NT2/D1 (cell line): ENCODE measurements around the gene GABRR2.

Experiments
- SUZ12 ChIP-seq: IDR thresholded peaks from 2 replicates; pipeline ENCODE4 v1.6.1; 2011; ENCODE audit not compliant: insufficient read length, insufficient read depth; ENCODE audit errors: extremely low read depth
- YY1 ChIP-seq: IDR thresholded peaks from 2 replicates; pipeline ENCODE4 v1.6.1; 2011; ENCODE audit not compliant: insufficient read length, insufficient read depth

DNA sequence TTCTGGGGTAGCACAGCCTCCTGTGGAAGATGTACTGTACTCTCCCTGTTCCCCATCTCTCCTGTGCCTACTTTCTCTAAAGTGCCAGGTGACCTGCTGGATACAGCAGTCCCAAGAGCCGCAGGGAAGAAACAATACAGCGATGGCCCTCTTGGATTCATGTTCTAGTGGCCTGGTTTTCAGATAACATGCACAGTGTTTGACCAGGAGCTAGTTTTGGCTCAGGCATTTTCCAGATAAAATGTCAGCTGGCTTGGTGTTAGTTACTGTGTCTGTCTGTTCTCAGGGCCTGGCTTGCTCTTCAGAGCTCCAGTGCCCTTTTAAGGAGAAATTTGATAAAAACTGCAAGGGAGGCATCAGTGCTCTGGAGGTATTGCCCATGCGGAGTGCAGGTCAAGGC lies 41.3 kb downstream of the GABRR2 start:
- TF ChIP-seq SUZ12 (no peak), YY1 (no peak)
